NCI-H2081 treated with DMSO at 0.1 percent for 48 hours (cell line): ENCODE results near the gene EPB41L4A.
"Not testable (repeated sequence)": the region's sequence is repeated elsewhere in the genome, so short reads cannot be mapped to it uniquely, and the experiment has no call there.

Experiments used
- DNase-seq: peaks from one replicate; lab custom pipeline; 2025; lab: John Stamatoyannopoulos, UW

The EPB41L4A gene

GRCh38 chr5:112397690-112398089 is 21.4 kb downstream of the EPB41L4A start:
- no peak for DNase-seq

- no peak for DNase-seq
Measured at GRCh38 chr5:112396430-112396829, 22.6 kb downstream of the EPB41L4A start.

GRCh38 chr5:112395299-112395698 is 23.8 kb downstream of the EPB41L4A start:
- not testable (repeated sequence) for DNase-seq

GRCh38 chr5:112390327-112390726 is 28.8 kb downstream of the EPB41L4A start:
- DNase-seq: no peak

GRCh38 chr5:112388739-112389138 is 30.3 kb downstream of the EPB41L4A start:
- DNase-seq: peak; percentile 40

GRCh38 chr5:112388074-112388473 is 31.0 kb downstream of the EPB41L4A start:
- DNase-seq: no peak

GRCh38 chr5:112386766-112387165 is 32.3 kb downstream of the EPB41L4A start:
- no peak for DNase-seq

- no peak for DNase-seq
Measured at GRCh38 chr5:112385969-112386368, 33.1 kb downstream of the EPB41L4A start.

- no peak for DNase-seq
Measured at GRCh38 chr5:112385566-112385965, 33.5 kb downstream of the EPB41L4A start.

GRCh38 chr5:112384523-112384922 is 34.6 kb downstream of the EPB41L4A start:
- DNase-seq: no peak

- no peak for DNase-seq
Measured at GRCh38 chr5:112382886-112383285, 36.2 kb downstream of the EPB41L4A start.

GRCh38 chr5:112381521-112381920 is 37.6 kb downstream of the EPB41L4A start:
- no peak for DNase-seq

- DNase-seq: no peak
Measured at GRCh38 chr5:112379542-112380325, 39.3 kb downstream of the EPB41L4A start.

- no peak for DNase-seq
Measured at GRCh38 chr5:112374818-112375217, 44.3 kb downstream of the EPB41L4A start.

GRCh38 chr5:112374356-112374755 is 44.7 kb downstream of the EPB41L4A start:
- DNase-seq: no peak

- no peak for DNase-seq
Measured at GRCh38 chr5:112373885-112374284, 45.2 kb downstream of the EPB41L4A start.

- no peak for DNase-seq
Measured at GRCh38 chr5:112372543-112372942, 46.5 kb downstream of the EPB41L4A start.

GRCh38 chr5:112371067-112371466 is 48.0 kb downstream of the EPB41L4A start:
- no peak for DNase-seq

GRCh38 chr5:112367400-112367799 is 51.7 kb downstream of the EPB41L4A start:
- DNase-seq: no peak

GRCh38 chr5:112366987-112367386 is 52.1 kb downstream of the EPB41L4A start:
- DNase-seq: no peak

- DNase-seq: not testable (repeated sequence)
Measured at GRCh38 chr5:112360740-112361139, 58.3 kb downstream of the EPB41L4A start.

- DNase-seq: no peak
Measured at GRCh38 chr5:112356178-112356956, 62.7 kb downstream of the EPB41L4A start.

GRCh38 chr5:112355058-112355685 is 63.9 kb downstream of the EPB41L4A start:
- DNase-seq: no peak
